Measurements from ENCODE around the gene LHFPL2. TPM values are rescaled to one million over a fixed set of nuclear protein-coding genes. Genes with fewer than 3 reads are reported as not detected.

Gene LHFPL2
- total and polyA plus RNA-seq, 2 of the 4 experiments (the other 2 are of a cell fraction) = 6.5 to 11.3 TPM

DNA sequence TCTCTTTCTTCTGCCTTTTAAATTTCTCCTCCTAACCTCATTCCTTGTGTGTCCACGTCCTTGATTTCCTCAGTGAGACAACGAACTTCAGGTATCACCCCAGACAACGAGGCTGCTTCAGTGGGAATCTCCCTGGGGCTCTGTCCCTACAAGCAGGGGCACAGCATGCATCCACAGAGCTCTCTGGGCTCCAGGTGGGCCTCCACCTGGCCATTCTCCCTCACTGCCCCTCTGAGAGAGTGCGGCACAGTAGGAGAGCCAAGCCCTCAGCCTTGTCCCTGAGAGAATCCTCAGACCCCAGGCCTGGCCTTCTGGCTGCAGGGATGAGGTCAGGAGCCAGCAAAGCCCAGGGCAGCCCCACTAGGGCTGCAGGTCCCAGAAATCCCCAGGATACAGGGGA lies 105.3 kb downstream of the LHFPL2 start:
- dilution Hi-C loops (cut with HindIII; ENCODE audit: low sequenced_read_pairs, unreplicated experiment) = no loop called here
- CTCF ChIA-PET = interaction anchor here (1.1 kb wide), 1 partner anchor 84 kb away, joined by 4 read pairs; no protein-coding TSS in a partner anchor

More for the DNA sequence above, 105.3 kb downstream of the LHFPL2 start:
- intact Hi-C loops (cut with micrococcal nuclease) (no loop called here), in situ Hi-C loops (cut with MboI; ENCODE audit: low sequenced_read_pairs) (no loop called here)
- Histone ChIP-seq H2AK5ac (ENCODE audit: low read depth, low read length) (peak overlapping the region; percentile 7; the same call in 1 of the 2 replicates), H3K9me3 (ENCODE audit: control insufficient read depth, insufficient read depth, low read length) (no peaks in the 10 kb centered on the region), H3K14ac (replicated peaks; ENCODE audit: low read depth, low read length) (no peak overlapping the region), H2BK20ac (ENCODE audit: low read depth, low read length) (no peak overlapping the region), H2AK9ac (replicated peaks; ENCODE audit: low read depth, low read length, poor library complexity) (no peak overlapping the region), H3K4me2 (ENCODE audit: low read depth, low read length) (no peak overlapping the region), H3K27ac (ENCODE audit: insufficient read depth, low read length) (no peak overlapping the region), H2BK15ac (ENCODE audit: low read depth, low read length) (no peak overlapping the region), H4K20me1 (ENCODE audit: insufficient read depth, low read length) (peaks cover 21% of the 10 kb centered on the region; the same call in 1 of the 2 replicates), H3K9ac (ENCODE audit: low read depth, low read length) (no peak overlapping the region), H4K91ac (ENCODE audit: insufficient read depth, low read depth, low read length) (no peak overlapping the region), H4K8ac (ENCODE audit: low read depth in 2 of 2, low read length in 2 of 2) (no peak overlapping the region), H3K9me1 (ENCODE audit: insufficient read depth, low read length) (peaks cover 35% of the 10 kb centered on the region), H3K56ac (ENCODE audit: extremely low read depth, insufficient read depth, low read length) (no peak overlapping the region), H3K4ac (ENCODE audit: low read depth, low read length) (no peak overlapping the region), H3K4me3 (ENCODE audit: insufficient read depth, low read depth, low read length) (no peak overlapping the region), H2BK120ac (ENCODE audit: low read depth, low read length) (no peak overlapping the region), H3K23ac (ENCODE audit: low read depth, low read length) (no peak overlapping the region), H4K5ac (ENCODE audit: low read depth, low read length) (no peak overlapping the region), H3K18ac (ENCODE audit: low read depth, low read length) (no peak overlapping the region), H2AFZ (replicated peaks; ENCODE audit: low read length, poor library complexity) (no peak overlapping the region), H3K36me3 (ENCODE audit: control insufficient read depth, insufficient read depth, low read length) (peaks cover 7% of the 10 kb centered on the region), H3K27me3 (ENCODE audit: control insufficient read depth, insufficient read depth, low read length) (no peaks in the 10 kb centered on the region), H2BK5ac (ENCODE audit: low read depth, low read length, poor library complexity, severe bottlenecking) (no peak overlapping the region), H3K4me1 (ENCODE audit: control insufficient read depth, insufficient read depth, low read length) (peaks cover 29% of the 10 kb centered on the region), H3K79me1 (ENCODE audit: low read depth in 1 of 2, low read length in 2 of 2) (peaks cover 50 to 89% of the 10 kb centered on the region in 2 experiments)
- no TSS peak for BruUV-seq (replicated peaks)
- WGBS, 2 experiments (ENCODE audit: extremely low coverage in 2 of 2, insufficient read length in 1 of 2) = 82% methylated on average over 3 of the region's 4 CpGs; no CpG with 5 or more reads in 1 of the 2 experiments
- ATAC-seq (ENCODE audit: low read depth) (no peak), DNase-seq (no peak)
- POLR2A ChIA-PET (ENCODE audit: unreplicated experiment) = no interaction called here
- no peak for TF ChIP-seq CHD1 (IDR thresholded peaks at IDR 0.05; ENCODE audit: low read depth, low read length)
- TF ChIP-seq MAZ (IDR thresholded peaks at IDR 0.05; ENCODE audit: borderline replicate concordance, low read depth, low read length) = no peak
- TF ChIP-seq SMC3 (IDR thresholded peaks at IDR 0.05; ENCODE audit: low read depth, low read length) = no peak
- TF ChIP-seq RFX5 (IDR thresholded peaks at IDR 0.05; ENCODE audit: low read depth, low read length) = no peak
- no peak for TF ChIP-seq RAD21 (IDR thresholded peaks at IDR 0.05; ENCODE audit: low read length)
- TF ChIP-seq POLR2A (IDR thresholded peaks at IDR 0.05; ENCODE audit: low read depth, low read length) = no peak

Measured in IMR-90 (cell line).